Measurements from ENCODE around the gene ATP5PD. TPM values are rescaled to one million over a fixed set of nuclear protein-coding genes. Genes with fewer than 3 reads are reported as not detected.

The ATP5PD gene
- total RNA-seq, 1 donor from 2014 or later, result 239 TPM

DNA sequence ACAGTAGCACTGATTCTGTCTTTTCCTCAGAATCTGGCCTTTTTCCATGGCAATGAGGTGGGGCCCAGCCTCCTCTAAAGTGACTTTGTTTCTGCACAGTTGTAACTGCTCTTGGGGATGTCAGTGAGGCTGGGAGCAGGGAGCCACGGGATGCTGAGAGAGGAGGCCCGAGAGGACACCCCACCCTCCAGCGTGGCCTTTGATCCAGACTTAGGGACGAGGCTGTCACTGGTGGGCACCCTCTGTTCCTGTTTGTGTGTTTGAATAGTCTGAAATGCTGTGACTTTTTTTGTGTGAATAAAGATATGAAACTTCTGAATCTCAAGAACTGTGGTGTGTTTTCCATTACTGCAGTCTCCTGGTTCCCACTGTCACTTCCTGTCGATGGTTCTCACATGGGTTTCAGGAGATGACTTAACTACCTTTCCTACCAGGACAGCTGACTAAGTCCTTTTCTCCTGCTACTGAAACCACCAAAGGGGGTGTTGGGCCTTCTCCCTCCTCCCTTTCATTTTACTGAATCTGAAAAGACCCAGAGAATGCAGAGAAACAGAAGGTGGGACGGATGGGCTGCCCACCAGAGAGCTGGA is 18.9 kb upstream of the ATP5PD start:
- no peaks in the 10 kb centered on the region for H3K79me2 ChIP-seq (ENCODE audit: insufficient read depth, low read length)
- no peak overlapping the region for H3K4me3 ChIP-seq (ENCODE audit: insufficient read depth, low read depth, low read length)
- no peak for DNase-seq (ENCODE audit: low read depth)
- H3K9me3 ChIP-seq (ENCODE audit: insufficient read depth, low read depth, low read length), result no peaks in the 10 kb centered on the region
- TF ChIP-seq EZH2 (IDR thresholded peaks at IDR 0.05; ENCODE audit: insufficient read depth, low read length), result no peak
- TF ChIP-seq, protein P1, sequence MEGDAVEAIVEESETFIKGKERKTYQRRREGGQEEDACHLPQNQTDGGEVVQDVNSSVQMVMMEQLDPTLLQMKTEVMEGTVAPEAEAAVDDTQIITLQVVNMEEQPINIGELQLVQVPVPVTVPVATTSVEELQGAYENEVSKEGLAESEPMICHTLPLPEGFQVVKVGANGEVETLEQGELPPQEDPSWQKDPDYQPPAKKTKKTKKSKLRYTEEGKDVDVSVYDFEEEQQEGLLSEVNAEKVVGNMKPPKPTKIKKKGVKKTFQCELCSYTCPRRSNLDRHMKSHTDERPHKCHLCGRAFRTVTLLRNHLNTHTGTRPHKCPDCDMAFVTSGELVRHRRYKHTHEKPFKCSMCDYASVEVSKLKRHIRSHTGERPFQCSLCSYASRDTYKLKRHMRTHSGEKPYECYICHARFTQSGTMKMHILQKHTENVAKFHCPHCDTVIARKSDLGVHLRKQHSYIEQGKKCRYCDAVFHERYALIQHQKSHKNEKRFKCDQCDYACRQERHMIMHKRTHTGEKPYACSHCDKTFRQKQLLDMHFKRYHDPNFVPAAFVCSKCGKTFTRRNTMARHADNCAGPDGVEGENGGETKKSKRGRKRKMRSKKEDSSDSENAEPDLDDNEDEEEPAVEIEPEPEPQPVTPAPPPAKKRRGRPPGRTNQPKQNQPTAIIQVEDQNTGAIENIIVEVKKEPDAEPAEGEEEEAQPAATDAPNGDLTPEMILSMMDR (IDR thresholded peaks at IDR 0.05; ENCODE audit: insufficient read depth, low read depth, low read length), result no peak
- Mint-ChIP-seq H3K4me1 (ENCODE audit: low read depth, unreplicated experiment) (peaks cover 9% of the 10 kb centered on the region), H3K27me3 (ENCODE audit: low read depth, unreplicated experiment) (no peaks in the 10 kb centered on the region), H3K9me3 (ENCODE audit: unreplicated experiment) (no peaks in the 10 kb centered on the region), H3K4me3 (ENCODE audit: unreplicated experiment) (no peak overlapping the region), H3K36me3 (ENCODE audit: low read depth, unreplicated experiment) (peaks cover 26% of the 10 kb centered on the region), H3K27ac (ENCODE audit: unreplicated experiment) (peak overlapping the region; percentile 42)
- no peak overlapping the region for H3K9ac ChIP-seq (ENCODE audit: low read length)
- no peak for FAIRE-seq
- peak overlapping the region; percentile 20 for H3K4me2 ChIP-seq (ENCODE audit: low read length)
- peaks cover 5% of the 10 kb centered on the region for H3K4me1 ChIP-seq (ENCODE audit: insufficient read depth, low read length)
- no peak overlapping the region for H3K27ac ChIP-seq (ENCODE audit: low read depth, low read length)
- H4K20me1 ChIP-seq (ENCODE audit: insufficient read depth, low read length), result no peaks in the 10 kb centered on the region
- peaks cover 18% of the 10 kb centered on the region for H3K36me3 ChIP-seq (ENCODE audit: insufficient read depth, low read length)
- H2AFZ ChIP-seq (ENCODE audit: low read depth, low read length), result no peak overlapping the region
- no peaks in the 10 kb centered on the region for H3K27me3 ChIP-seq (ENCODE audit: insufficient read depth, low read length)

DNA sequence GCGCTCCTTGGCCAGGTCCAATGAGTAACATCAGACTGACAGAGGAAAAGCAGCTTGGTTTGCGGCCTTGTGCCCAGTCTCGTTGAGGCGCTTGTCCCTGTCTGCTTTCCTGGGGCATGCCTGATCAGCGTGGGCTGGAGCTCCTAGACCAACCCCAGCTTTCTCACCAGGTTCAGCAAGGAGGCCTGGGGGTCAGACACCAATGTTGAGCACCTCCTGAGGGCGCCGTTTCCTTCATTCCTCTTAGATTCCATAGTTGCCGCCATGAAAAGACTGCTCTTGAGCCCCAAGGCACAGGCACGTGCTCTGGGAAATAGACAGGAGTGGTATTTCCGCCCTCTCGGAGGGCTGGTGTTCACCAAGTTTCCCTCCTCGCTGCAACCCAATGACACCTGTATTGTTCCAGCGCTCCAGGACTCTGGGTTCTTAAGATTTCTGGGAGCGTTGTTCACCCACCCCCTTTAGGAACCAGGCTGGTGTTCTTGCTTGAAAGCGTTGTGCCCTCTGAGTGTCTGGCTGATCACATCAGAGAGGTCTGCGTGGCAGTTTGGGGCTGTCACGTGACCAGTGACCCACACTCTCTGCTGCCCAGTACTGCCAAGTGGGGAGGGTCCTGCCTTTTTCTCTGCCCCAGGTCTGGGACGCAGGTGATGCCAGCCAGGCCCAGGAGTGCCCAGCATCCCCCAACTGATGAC is 18.2 kb upstream of the ATP5PD start:
- Mint-ChIP-seq H3K27me3 (ENCODE audit: low read depth, unreplicated experiment) (no peaks in the 10 kb centered on the region), H3K4me3 (ENCODE audit: unreplicated experiment) (no peak overlapping the region), H3K9me3 (ENCODE audit: unreplicated experiment) (no peaks in the 10 kb centered on the region), H3K36me3 (ENCODE audit: low read depth, unreplicated experiment) (peaks cover 26% of the 10 kb centered on the region), H3K4me1 (ENCODE audit: low read depth, unreplicated experiment) (peaks cover 9% of the 10 kb centered on the region), H3K27ac (ENCODE audit: unreplicated experiment) (no peak overlapping the region)
- H3K36me3 ChIP-seq (ENCODE audit: insufficient read depth, low read length), result peaks cover 19% of the 10 kb centered on the region
- no peaks in the 10 kb centered on the region for H3K79me2 ChIP-seq (ENCODE audit: insufficient read depth, low read length)
- no peak for DNase-seq (ENCODE audit: low read depth)
- no peak overlapping the region for H3K4me3 ChIP-seq (ENCODE audit: insufficient read depth, low read depth, low read length)
- no peak overlapping the region for H2AFZ ChIP-seq (ENCODE audit: low read depth, low read length)
- TF ChIP-seq, protein P1 (IDR thresholded peaks at IDR 0.05; ENCODE audit: insufficient read depth, low read depth, low read length), result no peak
- no peak for TF ChIP-seq EZH2 (IDR thresholded peaks at IDR 0.05; ENCODE audit: insufficient read depth, low read length)
- no peak overlapping the region for H3K27ac ChIP-seq (ENCODE audit: low read depth, low read length)
- no peak overlapping the region for H3K4me2 ChIP-seq (ENCODE audit: low read length)
- no peak for FAIRE-seq
- no peaks in the 10 kb centered on the region for H3K9me3 ChIP-seq (ENCODE audit: insufficient read depth, low read depth, low read length)
- no peaks in the 10 kb centered on the region for H4K20me1 ChIP-seq (ENCODE audit: insufficient read depth, low read length)
- peaks cover 5% of the 10 kb centered on the region for H3K4me1 ChIP-seq (ENCODE audit: insufficient read depth, low read length)
- no peaks in the 10 kb centered on the region for H3K27me3 ChIP-seq (ENCODE audit: insufficient read depth, low read length)
- no peak overlapping the region for H3K9ac ChIP-seq (ENCODE audit: low read length)

DNA sequence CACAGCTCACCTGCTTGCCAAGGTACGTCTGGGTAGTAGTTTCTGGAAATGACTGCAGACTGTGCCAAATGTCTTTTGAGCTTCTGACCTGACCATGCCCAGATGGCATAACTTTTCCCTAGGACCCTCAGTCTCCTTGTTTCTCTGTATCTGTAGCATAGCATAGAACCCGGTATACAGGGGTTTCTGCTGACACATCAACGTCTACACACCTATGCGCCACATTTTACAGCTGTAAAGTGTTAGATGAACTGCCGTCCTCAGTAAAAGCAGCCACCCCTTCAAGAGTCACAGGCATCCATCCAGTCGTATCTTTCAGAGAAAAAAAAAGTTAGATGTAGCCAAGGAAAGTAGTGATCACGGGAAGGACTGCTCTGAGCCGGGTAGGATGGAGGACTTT is 17.7 kb upstream of the ATP5PD start:
- Histone ChIP-seq H3K79me2 (ENCODE audit: insufficient read depth, low read length) (no peaks in the 10 kb centered on the region), H3K9ac (ENCODE audit: low read length) (no peak overlapping the region), H3K4me3 (ENCODE audit: insufficient read depth, low read depth, low read length) (no peak overlapping the region), H3K4me2 (ENCODE audit: low read length) (no peak overlapping the region), H3K27me3 (ENCODE audit: insufficient read depth, low read length) (no peaks in the 10 kb centered on the region), H2AFZ (ENCODE audit: low read depth, low read length) (no peak overlapping the region), H3K4me1 (ENCODE audit: insufficient read depth, low read length) (peaks cover 5% of the 10 kb centered on the region), H3K9me3 (ENCODE audit: insufficient read depth, low read depth, low read length) (no peaks in the 10 kb centered on the region), H3K36me3 (ENCODE audit: insufficient read depth, low read length) (peaks cover 21% of the 10 kb centered on the region), H3K27ac (ENCODE audit: low read depth, low read length) (no peak overlapping the region), H4K20me1 (ENCODE audit: insufficient read depth, low read length) (peaks cover 5% of the 10 kb centered on the region)
- H3K27ac Mint-ChIP-seq (ENCODE audit: unreplicated experiment), result peak overlapping the region; percentile 3
- no peaks in the 10 kb centered on the region for H3K9me3 Mint-ChIP-seq (ENCODE audit: unreplicated experiment)
- DNase-seq (ENCODE audit: low read depth), result no peak
- no peak overlapping the region for H3K4me3 Mint-ChIP-seq (ENCODE audit: unreplicated experiment)
- H3K36me3 Mint-ChIP-seq (ENCODE audit: low read depth, unreplicated experiment), result peaks cover 26% of the 10 kb centered on the region
- no peaks in the 10 kb centered on the region for H3K27me3 Mint-ChIP-seq (ENCODE audit: low read depth, unreplicated experiment)
- peaks cover 9% of the 10 kb centered on the region for H3K4me1 Mint-ChIP-seq (ENCODE audit: low read depth, unreplicated experiment)
- FAIRE-seq, result no peak
- no peak for TF ChIP-seq EZH2 (IDR thresholded peaks at IDR 0.05; ENCODE audit: insufficient read depth, low read length)
- TF ChIP-seq, protein P1 (IDR thresholded peaks at IDR 0.05; ENCODE audit: insufficient read depth, low read depth, low read length), result no peak

Data from astrocyte (in vitro differentiated cells and primary cell).